Lower lobe of right lung (tissue), 2 donors: ENCODE data around the gene AKR1B1. TPM values are rescaled to one million over a fixed set of nuclear protein-coding genes. Genes with fewer than 3 reads are reported as not detected.

Experiments used
- ATAC-seq, 2 donors: fragments of 200-7000 bp; cut with Tn5 transposase; one replicate each; pipeline ENCODE4 v1.9.1; 2020 to 2022; ENCODE audit warnings: mild to moderate bottlenecking in 2 of 2, moderate library complexity in 2 of 2
- DNase-seq: peaks from one replicate; pipeline ENCODE4 v3.0.0-alpha.2; 2020
- H3K27ac ChIP-seq: fragments of 200-600 bp; one replicate; pipeline ENCODE4 v1.8.0; 2022
- H3K27me3 ChIP-seq: fragments of 200-600 bp; one replicate; pipeline ENCODE4 v1.8.0; 2022; ENCODE audit warnings: low read depth
- H3K36me3 ChIP-seq: fragments of 200-600 bp; one replicate; pipeline ENCODE4 v1.8.0; 2022; ENCODE audit warnings: mild to moderate bottlenecking
- H3K4me1 ChIP-seq: fragments of 200-600 bp; one replicate; pipeline ENCODE4 v1.8.0; 2022
- H3K4me3 ChIP-seq: fragments of 200-600 bp; one replicate; pipeline ENCODE4 v1.8.0; 2022; ENCODE audit warnings: mild to moderate bottlenecking
- H3K9me3 ChIP-seq: fragments of 200-600 bp; one replicate; pipeline ENCODE4 v1.8.0; 2022
- intact Hi-C: fragments of 100-400 bp; cut with DNase I; formaldehyde crosslinking; loops from one replicate; pipeline ENCODE4 v1.11.0; 2022
- total RNA-seq: library from RNA; stranded (reverse); fragmentation: NEBNext Ultra II Directional; extraction: Animal tissue kit (Norgen Biotek cat#: 25700); gene quantifications from one replicate; pipeline ENCODE4 v1.2.1, GENCODE V29; 2021
- TF ChIP-seq, protein P1 (sequence below): fragments of 200-600 bp; IDR thresholded peaks from one replicate; pipeline ENCODE4 v1.8.0; 2022; ENCODE audit warnings: antibody characterized with exemption, mild to moderate bottlenecking
- donor health status: DM: no; HTN: yes; CAD: no; lungs with severe emphysema.

Gene AKR1B1
- total RNA-seq, 1 donor from 2014 or later: 109 TPM

DNA sequence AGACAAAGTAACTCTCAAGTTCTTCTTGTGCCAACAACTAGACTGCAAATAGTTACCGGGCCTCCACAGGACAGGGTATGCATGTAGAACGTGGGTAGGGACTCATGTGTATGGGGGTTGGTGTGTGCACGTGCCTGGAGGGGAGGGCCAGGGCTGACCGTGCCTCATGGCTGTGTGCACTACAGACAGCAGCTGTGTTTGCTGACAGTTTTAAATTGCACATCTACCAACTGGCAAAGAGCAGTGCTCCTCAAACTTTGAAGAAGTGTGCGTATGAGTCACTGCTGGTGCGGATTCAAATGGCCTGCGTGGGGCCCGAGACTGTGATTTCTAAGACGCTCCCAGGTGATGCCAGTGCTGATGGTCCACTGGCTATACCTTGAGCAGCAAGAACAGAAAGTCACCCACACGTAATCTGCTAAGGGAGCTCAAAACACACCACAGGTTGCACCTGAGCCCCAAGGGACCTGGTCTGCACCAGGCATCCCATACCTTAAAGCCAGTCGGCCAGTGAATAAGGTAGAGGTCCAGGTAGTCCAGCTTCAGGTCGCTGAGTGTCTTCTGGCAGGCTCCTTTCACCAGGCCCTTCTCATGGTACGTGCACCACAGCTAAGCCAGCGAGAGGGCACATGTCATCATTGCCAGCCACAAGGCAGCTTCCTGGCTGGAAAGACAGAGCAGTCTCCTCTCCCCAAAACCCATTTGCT, 8.5 kb downstream of the AKR1B1 start:
- TF ChIP-seq, protein P1, sequence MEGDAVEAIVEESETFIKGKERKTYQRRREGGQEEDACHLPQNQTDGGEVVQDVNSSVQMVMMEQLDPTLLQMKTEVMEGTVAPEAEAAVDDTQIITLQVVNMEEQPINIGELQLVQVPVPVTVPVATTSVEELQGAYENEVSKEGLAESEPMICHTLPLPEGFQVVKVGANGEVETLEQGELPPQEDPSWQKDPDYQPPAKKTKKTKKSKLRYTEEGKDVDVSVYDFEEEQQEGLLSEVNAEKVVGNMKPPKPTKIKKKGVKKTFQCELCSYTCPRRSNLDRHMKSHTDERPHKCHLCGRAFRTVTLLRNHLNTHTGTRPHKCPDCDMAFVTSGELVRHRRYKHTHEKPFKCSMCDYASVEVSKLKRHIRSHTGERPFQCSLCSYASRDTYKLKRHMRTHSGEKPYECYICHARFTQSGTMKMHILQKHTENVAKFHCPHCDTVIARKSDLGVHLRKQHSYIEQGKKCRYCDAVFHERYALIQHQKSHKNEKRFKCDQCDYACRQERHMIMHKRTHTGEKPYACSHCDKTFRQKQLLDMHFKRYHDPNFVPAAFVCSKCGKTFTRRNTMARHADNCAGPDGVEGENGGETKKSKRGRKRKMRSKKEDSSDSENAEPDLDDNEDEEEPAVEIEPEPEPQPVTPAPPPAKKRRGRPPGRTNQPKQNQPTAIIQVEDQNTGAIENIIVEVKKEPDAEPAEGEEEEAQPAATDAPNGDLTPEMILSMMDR: no peak
- H3K27ac ChIP-seq: no peak overlapping the region
- ATAC-seq (peak in 1 of 2 donors; percentile 25), DNase-seq (no peak)
- no peaks in the 10 kb centered on the region for H3K9me3 ChIP-seq
- H3K4me1 ChIP-seq: peaks cover 24% of the 10 kb centered on the region
- intact Hi-C loops: no loop called here
- H3K36me3 ChIP-seq: peaks cover 59% of the 10 kb centered on the region
- no peaks in the 10 kb centered on the region for H3K27me3 ChIP-seq
- no peak overlapping the region for H3K4me3 ChIP-seq

DNA sequence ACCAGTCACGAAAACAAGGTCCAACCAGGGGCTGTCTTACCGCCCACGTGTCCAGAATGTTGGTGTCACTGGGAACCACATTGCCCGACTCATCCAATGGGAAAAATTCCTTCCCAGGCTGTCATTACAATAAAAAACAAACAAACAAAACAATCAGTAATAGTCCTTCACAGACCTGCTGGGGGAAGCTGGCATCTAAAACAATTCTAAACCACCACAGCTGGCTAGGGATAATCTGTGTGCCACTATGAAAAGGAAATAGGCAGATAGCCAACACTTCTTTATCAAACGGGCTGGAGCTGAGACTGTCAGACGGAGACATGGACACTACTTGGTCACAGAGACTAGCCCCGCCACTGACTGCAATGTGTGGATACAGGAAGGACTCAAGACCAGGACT, 9.2 kb downstream of the AKR1B1 start:
- ATAC-seq (no peak), DNase-seq (no peak)
- TF ChIP-seq, protein P1: no peak
- H3K36me3 ChIP-seq: peaks cover 65% of the 10 kb centered on the region
- H3K27ac ChIP-seq: no peak overlapping the region
- H3K27me3 ChIP-seq: no peaks in the 10 kb centered on the region
- H3K4me1 ChIP-seq: peaks cover 20% of the 10 kb centered on the region
- H3K9me3 ChIP-seq: no peaks in the 10 kb centered on the region
- intact Hi-C loops: no loop called here
- no peak overlapping the region for H3K4me3 ChIP-seq

DNA sequence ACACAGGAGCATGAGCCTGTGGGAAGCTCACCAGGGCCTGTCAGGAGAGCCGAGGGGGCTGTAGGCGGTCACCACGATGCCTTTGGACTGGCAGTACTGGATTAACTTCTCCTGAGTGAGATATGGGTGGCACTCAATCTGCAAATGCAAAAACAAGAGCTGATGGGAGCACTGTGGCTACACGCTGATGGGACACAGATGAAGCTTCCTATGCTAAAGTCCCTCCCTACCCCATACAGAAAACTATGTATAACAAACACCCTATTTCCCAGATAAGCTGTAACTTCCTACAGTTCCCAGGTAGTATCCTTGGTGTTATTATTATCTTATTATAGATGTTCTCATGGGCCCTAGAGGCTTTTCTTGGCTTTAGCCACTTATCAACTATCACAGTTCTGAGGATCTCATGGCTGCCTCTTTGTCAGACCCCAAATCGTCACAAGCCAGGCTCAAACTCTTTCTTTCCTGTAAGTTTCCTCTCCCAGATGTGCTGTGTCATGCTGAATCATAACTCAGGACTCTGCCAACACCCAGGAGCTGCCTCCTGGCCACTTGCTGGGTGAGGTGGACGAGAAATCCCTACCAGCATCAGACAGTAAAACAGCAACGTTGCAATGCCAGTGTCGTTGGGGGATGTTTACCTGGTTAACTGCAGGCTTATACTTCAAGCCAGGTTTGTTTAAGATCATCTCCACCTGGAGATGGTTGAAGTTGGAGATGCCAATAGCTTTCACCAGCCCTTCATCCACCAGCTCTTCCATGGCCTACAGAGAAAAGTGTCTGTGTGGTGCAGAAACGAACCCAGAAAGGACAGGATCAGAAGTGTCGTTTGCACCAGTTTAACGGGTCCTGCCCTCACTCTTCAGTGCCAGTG, 10.3 kb downstream of the AKR1B1 start:
- peaks cover 9% of the 10 kb centered on the region for H3K4me1 ChIP-seq
- intact Hi-C loops: no loop called here
- H3K9me3 ChIP-seq: no peaks in the 10 kb centered on the region
- no peak overlapping the region for H3K27ac ChIP-seq
- H3K36me3 ChIP-seq: peaks cover 76% of the 10 kb centered on the region
- no peak for DNase-seq
- ATAC-seq: no peak
- TF ChIP-seq, protein P1: no peak
- H3K4me3 ChIP-seq: no peak overlapping the region
- no peaks in the 10 kb centered on the region for H3K27me3 ChIP-seq

DNA sequence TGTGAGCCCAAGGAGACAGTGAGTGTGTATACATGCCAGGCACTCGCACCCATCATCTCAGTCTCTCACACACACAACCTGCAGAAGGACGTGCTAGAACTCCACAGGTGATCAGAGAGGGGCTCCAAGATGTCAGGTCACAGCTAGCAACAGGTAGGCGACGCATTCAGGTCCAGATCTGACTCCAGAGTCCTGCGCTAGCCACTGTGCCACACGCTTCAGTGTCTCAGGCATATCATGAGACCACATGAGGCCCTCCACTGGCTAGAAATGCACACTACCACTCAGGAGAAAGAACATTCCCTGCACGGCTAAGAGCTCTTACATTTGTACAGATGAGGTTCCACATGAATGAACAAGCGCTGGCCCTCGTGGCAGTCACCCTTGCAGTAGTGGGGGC, 11.5 kb downstream of the AKR1B1 start:
- no peak for ATAC-seq
- Histone ChIP-seq H3K27ac (no peak overlapping the region), H3K4me3 (no peak overlapping the region), H3K4me1 (no peaks in the 10 kb centered on the region), H3K27me3 (no peaks in the 10 kb centered on the region), H3K36me3 (peaks cover 88% of the 10 kb centered on the region), H3K9me3 (no peaks in the 10 kb centered on the region)
- intact Hi-C loops: no loop called here
- no peak for DNase-seq
- TF ChIP-seq, protein P1: no peak

DNA sequence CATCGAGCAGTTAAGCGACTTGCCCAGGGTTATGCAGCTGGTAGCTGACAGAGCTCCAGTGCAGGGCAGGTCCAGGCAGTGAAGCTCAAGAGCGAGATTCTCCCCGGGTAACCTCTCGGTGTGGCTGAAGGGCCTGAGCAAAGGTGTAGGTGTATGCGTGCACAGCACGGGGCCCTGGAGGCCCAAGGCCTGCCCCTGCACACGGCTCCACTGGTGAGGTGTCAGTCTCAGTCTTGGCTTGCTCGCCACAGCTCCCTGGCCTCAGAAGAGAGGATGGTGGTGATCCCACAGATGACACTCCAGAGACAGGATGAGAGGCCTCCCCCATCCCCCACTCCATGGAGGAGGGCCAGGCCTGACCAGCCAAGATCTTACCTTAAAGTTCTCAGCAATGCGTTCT, 12.0 kb downstream of the AKR1B1 start:
- ATAC-seq: no peak
- intact Hi-C loops: no loop called here
- peaks cover 93% of the 10 kb centered on the region for H3K36me3 ChIP-seq

More for the DNA sequence above, 12.0 kb downstream of the AKR1B1 start:
- Histone ChIP-seq H3K4me3 (no peak overlapping the region), H3K9me3 (no peaks in the 10 kb centered on the region), H3K4me1 (no peaks in the 10 kb centered on the region), H3K27ac (no peak overlapping the region), H3K27me3 (no peaks in the 10 kb centered on the region)
- TF ChIP-seq, protein P1: no peak
- DNase-seq: no peak
